Duodenal mucosa (tissue), 2 donors: Measurements from ENCODE around the gene BAZ1A.
"Not testable (repeated sequence)": the region's sequence is repeated elsewhere in the genome, so short reads cannot be mapped to it uniquely, and the experiment has no call there.

Experiments
- H3K27ac ChIP-seq: one replicate; pipeline ENCODE4 v1.7.0; 2013; ENCODE audit warnings: low read depth, low read length
- H3K27me3 ChIP-seq, 2 donors: one replicate each; pipeline ENCODE4 v1.7.0; 2013; ENCODE audit warnings: low read length in 2 of 2, control low read depth in 1 of 2; ENCODE audit not compliant: insufficient read depth in 2 of 2, control insufficient read depth in 1 of 2
- H3K36me3 ChIP-seq, 2 donors: one replicate each; pipeline ENCODE4 v1.7.0; 2013; ENCODE audit warnings: low read length in 2 of 2, control low read depth in 1 of 2; ENCODE audit not compliant: insufficient read depth in 2 of 2, control insufficient read depth in 1 of 2
- H3K4me1 ChIP-seq, 2 donors: one replicate each; pipeline ENCODE4 v1.7.0; 2013; ENCODE audit warnings: low read length in 2 of 2, control low read depth in 1 of 2; ENCODE audit not compliant: insufficient read depth in 2 of 2, control insufficient read depth in 1 of 2
- H3K4me3 ChIP-seq, 2 donors: one replicate each; pipeline ENCODE4 v1.7.0; 2013; ENCODE audit warnings: low read length in 2 of 2, low read depth in 1 of 2
- H3K9ac ChIP-seq, 2 donors: one replicate each; pipeline ENCODE4 v1.7.0; 2013; ENCODE audit warnings: low read length in 2 of 2, low read depth in 1 of 2
- H3K9me3 ChIP-seq, 2 donors: one replicate each; pipeline ENCODE4 v1.7.0; 2013; ENCODE audit warnings: low read length in 2 of 2, control low read depth in 1 of 2; ENCODE audit not compliant: control insufficient read depth in 1 of 2

BAZ1A gene

GRCh38 chr14:34817768-34818167, 57.4 kb downstream of the BAZ1A start:
- H3K9me3 ChIP-seq: no peaks in the 10 kb centered on the region
- no peak overlapping the region for H3K9ac ChIP-seq
- no peak overlapping the region for H3K27ac ChIP-seq
- H3K27me3 ChIP-seq: no peaks in the 10 kb centered on the region
- no peak overlapping the region for H3K4me3 ChIP-seq
- no peaks in the 10 kb centered on the region for H3K4me1 ChIP-seq
- H3K36me3 ChIP-seq: peaks cover 0 to 14% of the 10 kb centered on the region in 2 donors

GRCh38 chr14:34810028-34810427, 65.1 kb downstream of the BAZ1A start:
- Histone ChIP-seq H3K27ac (no peak overlapping the region), H3K9ac (no peak overlapping the region), H3K27me3 (no peaks in the 10 kb centered on the region), H3K4me3 (no peak overlapping the region), H3K36me3 (peaks cover 17 to 23% of the 10 kb centered on the region in 2 donors), H3K4me1 (no peaks in the 10 kb centered on the region), H3K9me3 (no peaks in the 10 kb centered on the region)

GRCh38 chr14:34806257-34806656, 68.9 kb downstream of the BAZ1A start:
- H3K36me3 ChIP-seq: peaks cover 27 to 46% of the 10 kb centered on the region in 2 donors

GRCh38 chr14:34804933-34805332, 70.2 kb downstream of the BAZ1A start:
- H3K36me3 ChIP-seq: peaks cover 30 to 53% of the 10 kb centered on the region in 2 donors
- no peaks in the 10 kb centered on the region for H3K27me3 ChIP-seq
- H3K4me1 ChIP-seq: no peaks in the 10 kb centered on the region
- H3K9ac ChIP-seq: no peak overlapping the region
- H3K4me3 ChIP-seq: no peak overlapping the region
- no peak overlapping the region for H3K27ac ChIP-seq
- no peaks in the 10 kb centered on the region for H3K9me3 ChIP-seq

More at GRCh38 chr14:34806257-34806656, 68.9 kb downstream of the BAZ1A start:
- no peaks in the 10 kb centered on the region for H3K27me3 ChIP-seq
- H3K4me3 ChIP-seq: no peak overlapping the region
- no peak overlapping the region for H3K9ac ChIP-seq
- no peaks in the 10 kb centered on the region for H3K4me1 ChIP-seq
- H3K9me3 ChIP-seq: no peaks in the 10 kb centered on the region
- H3K27ac ChIP-seq: no peak overlapping the region

- H3K4me1 ChIP-seq, H3K9me3 ChIP-seq, H3K27ac ChIP-seq, H3K27me3 ChIP-seq, H3K9ac ChIP-seq, H3K4me3 ChIP-seq: not testable (repeated sequence)
- peaks cover 27 to 60% of the 10 kb centered on the region in 2 donors for H3K36me3 ChIP-seq
These were observed 76.3 kb downstream of the BAZ1A start for GRCh38 chr14:34798861-34799260.

GRCh38 chr14:34797747-34798583, 77.2 kb downstream of the BAZ1A start:
- Histone ChIP-seq H3K27ac (no peak overlapping the region), H3K36me3 (peaks cover 27 to 64% of the 10 kb centered on the region in 2 donors), H3K4me3 (no peak overlapping the region), H3K4me1 (no peaks in the 10 kb centered on the region), H3K27me3 (no peaks in the 10 kb centered on the region), H3K9ac (no peak overlapping the region), H3K9me3 (no peaks in the 10 kb centered on the region)

GRCh38 chr14:34796902-34797301, 78.3 kb downstream of the BAZ1A start:
- H3K4me3 ChIP-seq: no peak overlapping the region
- H3K4me1 ChIP-seq: no peaks in the 10 kb centered on the region
- peaks cover 21 to 61% of the 10 kb centered on the region in 2 donors for H3K36me3 ChIP-seq
- no peaks in the 10 kb centered on the region for H3K9me3 ChIP-seq
- H3K9ac ChIP-seq: no peak overlapping the region
- H3K27ac ChIP-seq: no peak overlapping the region
- H3K27me3 ChIP-seq: no peaks in the 10 kb centered on the region

- H3K4me1 ChIP-seq: no peaks in the 10 kb centered on the region
- H3K4me3 ChIP-seq: no peak overlapping the region
- H3K36me3 ChIP-seq: peaks cover 15 to 59% of the 10 kb centered on the region in 2 donors
- H3K9me3 ChIP-seq: no peaks in the 10 kb centered on the region
- no peaks in the 10 kb centered on the region for H3K27me3 ChIP-seq
- no peak overlapping the region for H3K27ac ChIP-seq
- no peak overlapping the region for H3K9ac ChIP-seq
These were observed 80.2 kb downstream of the BAZ1A start for GRCh38 chr14:34794941-34795340.

GRCh38 chr14:34794217-34794616, 80.9 kb downstream of the BAZ1A start:
- H3K4me3 ChIP-seq: no peak overlapping the region
- peaks cover 15 to 53% of the 10 kb centered on the region in 2 donors for H3K36me3 ChIP-seq
- H3K27me3 ChIP-seq: no peaks in the 10 kb centered on the region
- no peak overlapping the region for H3K27ac ChIP-seq
- no peaks in the 10 kb centered on the region for H3K4me1 ChIP-seq
- H3K9ac ChIP-seq: no peak overlapping the region
- no peaks in the 10 kb centered on the region for H3K9me3 ChIP-seq

- Histone ChIP-seq H3K9ac (no peak overlapping the region), H3K4me3 (no peak overlapping the region), H3K27me3 (no peaks in the 10 kb centered on the region), H3K4me1 (no peaks in the 10 kb centered on the region), H3K9me3 (no peaks in the 10 kb centered on the region), H3K36me3 (peaks cover 15 to 46% of the 10 kb centered on the region in 2 donors), H3K27ac (no peak overlapping the region)
These were observed 82.6 kb downstream of the BAZ1A start for GRCh38 chr14:34792598-34792997.
